Measurements from ENCODE around the gene TLE7.

Gene TLE7

DNA sequence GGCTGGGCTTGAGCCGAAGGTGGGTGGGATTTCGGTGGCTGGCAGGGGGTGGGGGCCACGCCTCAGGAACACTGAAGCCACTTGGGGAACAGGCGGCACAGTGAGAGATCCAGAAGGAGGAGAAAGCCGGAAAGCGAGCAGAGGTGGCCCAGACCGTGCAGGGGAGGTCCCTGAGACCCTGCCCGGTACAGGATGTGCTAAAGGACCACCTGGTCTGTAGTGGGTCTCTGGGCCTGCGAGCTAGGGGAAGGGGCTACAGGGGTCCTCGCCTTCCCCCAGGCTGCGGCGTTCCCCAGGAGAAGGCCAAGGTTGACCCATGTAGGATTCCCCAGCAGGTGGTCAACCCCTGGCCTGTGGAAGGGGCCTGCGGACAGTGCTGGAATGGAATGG is at the start of gene TLE7:
Gene TLE7 (minus strand): TSS at position 4 of the 390 bp plus-strand sequence. CDS start 8,730 bp downstream, outside the sequence.
- DNase-seq, result no peak

DNA sequence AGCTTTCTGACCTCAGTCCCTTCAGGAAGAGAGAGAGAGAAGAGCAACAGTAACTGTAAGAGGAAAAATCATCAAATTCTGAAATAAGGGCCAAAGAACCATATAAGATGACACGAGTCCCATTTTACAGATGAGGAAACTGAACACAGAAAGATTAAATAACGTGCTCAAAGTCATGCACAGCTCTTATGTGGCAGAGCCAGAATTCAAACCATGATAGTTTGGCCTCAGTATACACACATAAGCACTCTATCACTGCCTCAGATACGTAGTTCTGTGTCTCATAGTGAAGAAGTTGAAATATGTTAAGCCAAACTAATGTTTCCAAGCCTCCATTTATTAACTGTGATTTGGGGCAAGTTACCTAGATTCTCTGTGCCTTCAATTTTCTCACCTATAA is 49.2 kb upstream of the TLE7 start:
- DNase-seq, result no peak

DNA sequence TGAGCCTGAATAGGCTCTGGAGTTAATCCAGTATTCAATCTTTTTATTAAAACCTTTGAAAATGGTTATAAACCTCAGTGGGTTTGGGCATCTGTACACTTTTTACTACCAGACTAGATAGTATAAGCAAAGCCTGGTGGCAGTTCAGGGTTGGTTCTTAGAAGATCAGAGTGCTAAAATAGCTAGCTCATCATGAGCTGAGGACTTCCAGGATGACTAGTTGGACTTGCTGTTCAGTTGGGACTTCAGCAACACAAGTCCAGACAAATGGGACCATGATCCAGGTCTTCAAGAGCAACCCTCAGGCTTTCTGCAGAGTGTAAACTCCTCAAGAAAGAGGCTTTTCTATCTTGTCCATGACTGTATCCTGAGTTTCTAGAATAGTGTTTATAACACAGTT is 48.5 kb upstream of the TLE7 start:
- no peak for DNase-seq

GRCh38 chr16:71489122-71489521 is 47.3 kb upstream of the TLE7 start, which contains the start of gene ZNF19:
Gene ZNF19 (minus strand): TSS chr16:71489324. CDS start chr16:71482114, 7,210 bp downstream.
- no peak for DNase-seq

GRCh38 chr16:71484006-71484893 is 42.4 kb upstream of the TLE7 start:
- DNase-seq, result peak; percentile 74

GRCh38 chr16:71482569-71482968 is 40.7 kb upstream of the TLE7 start:
- no peak for DNase-seq

DNA sequence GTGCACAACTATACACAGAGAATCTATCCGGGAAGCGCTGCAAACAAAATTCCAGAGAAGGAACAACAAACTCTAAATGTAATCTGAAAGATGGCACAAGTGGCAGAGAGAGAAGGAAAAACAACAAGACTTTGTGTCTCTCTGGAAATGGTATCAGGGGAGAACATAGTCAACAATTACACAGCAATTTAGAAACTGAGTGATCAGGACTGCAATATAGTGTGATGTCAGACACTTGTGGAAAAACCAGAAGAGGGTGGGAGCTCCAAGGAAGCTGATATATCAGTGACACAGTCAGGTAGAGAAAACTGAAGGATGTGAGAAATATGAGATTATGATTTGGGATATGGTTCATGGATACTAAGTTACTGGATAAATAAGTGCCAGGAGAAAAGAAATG is 39.1 kb upstream of the TLE7 start:
- DNase-seq, result no peak

DNA sequence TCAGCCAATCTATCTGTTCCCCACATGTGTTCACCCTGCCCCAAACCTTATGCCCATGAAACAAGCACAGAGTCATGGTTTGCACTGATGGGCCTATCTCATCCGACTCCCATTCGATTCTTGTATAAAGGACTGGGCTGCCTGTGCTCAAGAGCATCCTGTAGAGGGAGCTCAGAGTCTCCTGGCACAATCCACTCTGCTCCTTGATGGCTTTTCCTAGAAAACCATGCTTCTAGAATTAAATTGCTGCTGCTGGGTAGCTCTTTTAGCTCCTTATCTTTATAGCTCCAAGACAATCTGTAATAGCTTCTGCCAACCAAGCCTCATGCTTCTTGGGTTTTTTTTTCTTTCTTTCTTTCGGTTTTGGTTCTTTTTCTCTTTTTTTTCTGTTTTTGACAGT is 37.6 kb upstream of the TLE7 start:
- no peak for DNase-seq

GRCh38 chr16:71476457-71477124 is 34.7 kb upstream of the TLE7 start:
- no peak for DNase-seq

DNA sequence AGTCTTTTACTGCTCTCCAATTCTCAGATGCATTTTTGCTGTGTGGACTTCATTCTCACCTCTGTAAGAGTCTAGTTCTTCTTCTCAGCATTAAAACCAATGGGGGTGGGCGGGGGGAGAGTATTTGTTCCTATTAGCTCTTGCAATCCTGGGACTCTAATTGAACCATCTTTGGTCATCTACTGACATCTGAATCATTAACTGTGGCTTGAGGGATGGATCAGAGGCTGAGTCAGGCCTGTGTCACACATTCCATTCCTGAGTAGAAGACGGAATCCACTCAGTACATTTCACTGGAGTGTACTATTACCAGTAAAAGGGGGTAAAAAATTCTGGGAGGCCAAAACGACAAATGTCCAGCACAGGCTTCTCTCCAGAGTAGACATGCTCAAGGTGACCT is 33.0 kb upstream of the TLE7 start:
- DNase-seq, result no peak

GRCh38 chr16:71473891-71474290 is 32.0 kb upstream of the TLE7 start:
- no peak for DNase-seq

DNA sequence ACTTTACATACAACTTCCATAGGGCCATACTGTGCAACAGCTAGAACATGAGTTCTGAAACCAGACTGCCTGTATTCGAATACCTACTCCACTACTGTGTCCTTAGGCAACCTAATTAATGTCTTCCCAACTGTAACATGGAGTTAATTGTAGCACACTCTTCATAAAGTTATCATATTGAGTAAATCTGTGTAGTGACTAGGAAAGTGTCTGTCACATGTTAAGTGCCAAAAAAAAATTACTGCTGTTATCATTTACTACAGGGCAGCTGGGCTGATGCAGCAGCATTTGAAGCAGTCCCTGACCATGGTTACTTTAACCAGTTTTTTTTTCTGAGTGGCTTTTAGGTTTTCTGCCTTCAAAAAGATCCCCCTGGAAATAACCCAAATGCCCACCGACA is 31.1 kb upstream of the TLE7 start:
- no peak for DNase-seq

- DNase-seq, result no peak
These were observed 30.2 kb upstream of the TLE7 start for GRCh38 chr16:71472051-71472450.

- peak; percentile 37 for DNase-seq
These were observed 26.0 kb upstream of the TLE7 start for GRCh38 chr16:71467810-71468209.

- DNase-seq, result no peak
These were observed 22.4 kb upstream of the TLE7 start for GRCh38 chr16:71464231-71464630.

DNA sequence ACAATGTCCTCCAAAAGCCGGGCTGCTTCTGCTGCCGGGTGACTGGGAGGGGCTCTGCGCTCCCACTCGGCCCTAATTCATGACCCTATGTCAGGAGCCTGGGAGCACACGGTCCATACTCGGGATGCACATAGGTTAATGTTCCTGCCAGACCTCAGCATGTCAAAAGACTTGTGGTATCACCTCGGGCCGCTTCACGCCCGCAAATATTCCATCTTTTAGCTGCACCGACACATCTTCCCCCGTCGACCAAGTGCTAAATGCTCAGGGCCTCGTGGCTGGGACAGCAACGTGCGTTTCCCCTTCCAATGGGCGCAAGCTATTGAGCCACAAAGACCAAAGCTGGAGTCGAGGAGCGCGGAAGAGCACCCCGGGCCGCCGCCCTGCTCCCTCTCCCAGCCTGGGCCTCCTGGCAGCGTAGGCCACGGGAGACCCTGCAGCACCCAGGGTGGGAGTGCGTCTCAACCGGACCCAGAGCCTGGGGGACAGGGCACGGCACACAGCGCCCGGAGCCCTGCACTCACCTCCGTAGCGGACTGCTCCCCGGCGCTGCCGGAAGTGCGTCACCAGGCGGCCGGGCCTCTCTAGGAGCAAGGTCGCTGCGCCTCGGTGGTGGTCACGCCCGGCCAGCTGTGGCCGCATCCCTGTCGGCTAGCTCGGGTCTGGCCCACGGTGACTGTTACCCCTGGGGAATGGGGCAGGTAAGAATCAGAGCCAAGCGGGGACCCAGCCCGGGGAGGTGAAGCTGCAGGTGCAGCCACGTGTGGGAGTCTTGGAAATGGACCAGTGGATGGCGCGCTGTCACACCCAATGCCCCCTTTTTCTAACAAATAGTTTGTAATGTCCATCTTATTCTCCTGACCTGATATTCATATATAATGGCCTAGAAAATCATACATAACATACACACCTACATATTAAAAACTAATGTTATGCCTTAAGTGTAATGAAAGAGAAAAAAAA is 20.1 kb upstream of the TLE7 start, which contains the start of gene ZNF23:
Gene ZNF23 (minus strand): TSS at position 562 of the 963 bp plus-strand sequence. CDS start 5,451 bp downstream, outside the sequence.
- DNase-seq, result peak; percentile 71

DNA sequence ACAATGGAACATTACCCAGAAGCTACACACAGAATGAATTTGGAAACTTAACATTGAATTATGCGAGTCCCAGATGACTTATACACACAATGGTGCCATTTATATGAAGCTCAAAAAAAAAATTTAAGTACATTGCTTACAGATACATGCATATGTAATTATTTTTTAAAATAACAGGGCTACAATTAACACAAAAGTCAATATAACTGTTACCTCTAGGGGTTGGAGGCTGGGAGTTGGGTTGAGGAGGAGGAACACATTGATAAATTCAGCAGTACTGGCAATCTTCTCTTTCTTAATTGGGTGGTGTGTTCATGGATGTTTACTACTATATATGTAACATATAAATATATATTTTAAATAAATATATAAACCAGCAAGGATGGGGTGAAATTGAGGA is 19.1 kb upstream of the TLE7 start:
- DNase-seq, result no peak

DNA sequence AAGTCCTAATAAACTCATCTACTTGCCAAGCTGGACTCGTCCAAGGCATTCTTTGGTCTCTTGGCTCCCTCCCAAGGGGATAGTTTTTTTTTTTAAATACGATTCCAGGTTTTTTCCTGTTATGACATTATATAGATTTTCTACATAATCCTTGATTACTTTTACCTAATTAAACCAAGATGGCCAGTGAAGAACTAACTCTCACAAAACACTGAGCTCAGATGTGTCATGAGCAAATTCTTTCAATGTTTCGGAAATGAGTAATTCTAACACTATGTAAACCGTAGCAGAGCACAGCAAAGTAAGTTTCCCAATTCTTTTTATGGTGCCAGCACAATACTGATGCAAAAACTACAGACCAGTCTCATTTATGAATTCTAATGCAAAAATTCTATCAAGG is 18.4 kb upstream of the TLE7 start:
- no peak for DNase-seq

- no peak for DNase-seq
These were observed 17.7 kb upstream of the TLE7 start for GRCh38 chr16:71459510-71459909.

DNA sequence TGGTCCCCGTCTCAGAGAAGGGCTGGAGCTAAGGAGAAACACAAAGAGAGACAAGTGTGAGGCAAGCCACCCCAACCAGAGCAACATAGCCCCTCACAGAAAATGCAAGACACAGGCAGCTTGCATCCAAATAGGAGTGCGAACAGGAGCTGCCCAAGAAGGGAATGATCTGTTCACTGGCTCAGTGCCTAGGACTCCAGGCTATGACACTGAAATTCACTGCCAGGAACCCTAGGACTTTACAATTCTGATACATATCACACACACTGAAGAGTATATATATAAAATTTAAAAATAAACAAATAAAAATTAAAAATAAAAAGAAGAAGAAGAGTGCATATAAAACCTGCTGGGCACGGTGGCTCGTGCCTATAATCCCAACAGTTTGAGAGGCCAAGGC is 14.9 kb upstream of the TLE7 start:
- DNase-seq, result no peak

DNA sequence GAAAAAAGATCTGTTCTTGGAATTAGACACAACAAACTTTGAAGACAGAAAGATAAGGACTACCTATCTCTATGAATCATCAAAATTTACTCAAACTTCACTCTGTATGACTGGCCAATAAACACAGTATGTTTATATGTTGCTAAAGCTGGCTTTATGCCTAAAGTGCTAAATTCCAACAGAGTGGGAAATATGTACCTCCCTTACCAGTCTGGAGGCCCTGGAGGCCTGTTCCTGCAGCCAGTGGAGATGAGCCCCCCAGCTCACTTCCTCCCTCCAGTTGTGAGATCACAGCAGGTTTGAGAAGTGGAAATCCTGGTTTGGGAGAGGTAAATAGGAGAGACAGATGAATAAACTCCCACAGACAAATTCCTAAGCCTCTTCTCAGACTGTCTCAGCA is 11.2 kb upstream of the TLE7 start:
- DNase-seq, result no peak

DNA sequence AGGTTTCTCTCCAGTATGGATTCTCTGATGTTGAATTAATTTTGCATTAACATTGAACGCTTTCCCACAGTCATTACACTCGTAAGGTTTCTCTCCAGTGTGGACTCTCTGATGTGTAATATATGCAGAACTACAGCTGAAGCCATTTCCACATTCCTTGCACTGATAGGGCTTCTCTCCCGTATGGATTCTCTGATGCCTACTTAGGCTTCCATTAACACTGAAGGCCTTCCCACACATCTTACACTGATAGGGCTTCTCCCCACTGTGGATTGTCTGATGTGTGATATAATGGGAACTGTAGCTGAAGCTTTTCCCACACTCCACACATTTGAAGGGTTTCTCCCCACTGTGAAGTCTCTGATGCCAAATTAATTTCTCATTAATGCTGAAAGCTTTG is 7.2 kb upstream of the TLE7 start:
- no peak for DNase-seq

DNA sequence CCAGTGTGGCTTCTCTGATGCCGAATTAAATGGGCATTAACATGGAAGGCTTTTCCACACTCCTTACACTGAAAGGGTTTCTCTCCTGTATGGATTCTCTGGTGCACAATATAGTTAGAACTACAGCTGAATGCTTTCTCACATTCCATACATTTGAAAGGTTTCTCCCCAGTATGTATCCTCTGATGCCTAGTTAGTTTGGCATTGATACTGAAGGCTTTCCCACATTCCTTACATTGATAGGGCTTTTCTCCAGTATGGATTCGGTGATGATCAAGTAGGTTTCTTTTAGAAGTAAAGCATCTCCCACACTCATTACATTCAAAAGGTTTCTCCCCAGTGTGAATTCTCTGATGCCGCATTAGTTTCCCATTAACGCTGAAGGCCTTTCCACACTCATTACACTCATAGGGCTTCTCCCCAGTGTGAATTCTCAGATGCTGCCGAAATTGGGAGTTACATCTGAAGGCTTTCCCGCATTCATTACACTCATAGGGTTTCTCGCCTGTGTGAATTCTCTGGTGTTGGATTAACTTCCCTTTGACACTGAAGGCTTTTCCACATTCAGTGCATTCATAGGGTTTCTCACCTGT is 6.5 kb upstream of the TLE7 start:
- DNase-seq, result no peak
